ENCODE measurements around the gene DNA2.
"Not testable (repeated sequence)": the region's sequence is repeated elsewhere in the genome, so short reads cannot be mapped to it uniquely, and the experiment has no call there.

The DNA2 gene, protein sequence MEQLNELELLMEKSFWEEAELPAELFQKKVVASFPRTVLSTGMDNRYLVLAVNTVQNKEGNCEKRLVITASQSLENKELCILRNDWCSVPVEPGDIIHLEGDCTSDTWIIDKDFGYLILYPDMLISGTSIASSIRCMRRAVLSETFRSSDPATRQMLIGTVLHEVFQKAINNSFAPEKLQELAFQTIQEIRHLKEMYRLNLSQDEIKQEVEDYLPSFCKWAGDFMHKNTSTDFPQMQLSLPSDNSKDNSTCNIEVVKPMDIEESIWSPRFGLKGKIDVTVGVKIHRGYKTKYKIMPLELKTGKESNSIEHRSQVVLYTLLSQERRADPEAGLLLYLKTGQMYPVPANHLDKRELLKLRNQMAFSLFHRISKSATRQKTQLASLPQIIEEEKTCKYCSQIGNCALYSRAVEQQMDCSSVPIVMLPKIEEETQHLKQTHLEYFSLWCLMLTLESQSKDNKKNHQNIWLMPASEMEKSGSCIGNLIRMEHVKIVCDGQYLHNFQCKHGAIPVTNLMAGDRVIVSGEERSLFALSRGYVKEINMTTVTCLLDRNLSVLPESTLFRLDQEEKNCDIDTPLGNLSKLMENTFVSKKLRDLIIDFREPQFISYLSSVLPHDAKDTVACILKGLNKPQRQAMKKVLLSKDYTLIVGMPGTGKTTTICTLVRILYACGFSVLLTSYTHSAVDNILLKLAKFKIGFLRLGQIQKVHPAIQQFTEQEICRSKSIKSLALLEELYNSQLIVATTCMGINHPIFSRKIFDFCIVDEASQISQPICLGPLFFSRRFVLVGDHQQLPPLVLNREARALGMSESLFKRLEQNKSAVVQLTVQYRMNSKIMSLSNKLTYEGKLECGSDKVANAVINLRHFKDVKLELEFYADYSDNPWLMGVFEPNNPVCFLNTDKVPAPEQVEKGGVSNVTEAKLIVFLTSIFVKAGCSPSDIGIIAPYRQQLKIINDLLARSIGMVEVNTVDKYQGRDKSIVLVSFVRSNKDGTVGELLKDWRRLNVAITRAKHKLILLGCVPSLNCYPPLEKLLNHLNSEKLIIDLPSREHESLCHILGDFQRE

DNA sequence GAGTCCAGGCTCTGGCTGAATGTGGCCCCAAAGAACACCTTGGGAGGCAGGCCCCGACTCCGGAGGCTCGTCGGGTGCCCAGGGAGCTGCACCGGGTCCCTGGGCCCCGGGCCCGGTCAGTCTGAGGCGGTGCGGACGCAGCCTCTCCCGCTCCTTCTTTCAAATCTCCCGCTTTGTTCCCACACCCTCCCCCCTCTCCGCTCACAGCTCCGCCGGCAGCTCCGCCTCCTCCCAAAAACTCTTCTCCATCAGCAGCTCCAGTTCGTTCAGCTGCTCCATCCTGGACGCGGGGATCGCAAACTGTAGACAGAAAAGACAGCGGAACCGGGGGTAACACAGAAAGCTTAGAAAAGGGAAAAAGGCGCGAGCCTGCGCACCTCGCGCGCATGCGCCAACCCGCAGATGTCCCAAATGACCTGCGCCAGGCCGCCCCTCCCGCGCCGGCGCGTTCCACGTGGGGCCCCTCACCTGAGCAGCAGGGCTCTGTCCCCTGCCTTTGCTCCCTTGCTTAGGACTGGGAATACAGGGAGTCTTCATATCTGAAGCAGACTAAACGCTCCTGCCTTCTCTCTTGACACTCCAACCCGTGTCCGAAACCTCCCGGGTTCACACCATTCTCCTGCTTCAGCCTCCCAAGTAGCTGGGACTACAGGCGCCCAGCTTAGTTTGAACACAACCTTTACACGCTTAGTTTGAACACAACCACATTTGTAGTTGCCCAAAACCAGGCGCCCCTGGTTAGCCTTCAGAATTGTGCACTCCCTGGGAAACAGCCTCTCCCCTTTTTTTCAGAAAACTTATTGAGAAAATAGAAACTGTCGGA is at the start of gene DNA2:
Gene DNA2, minus strand, starts transcription at position 388 of the 823 bp plus-strand sequence. Its CDS starts 109 bp downstream, at position 279.
- DNase-seq (ENCODE audit: low read depth): peak; percentile 76

DNA sequence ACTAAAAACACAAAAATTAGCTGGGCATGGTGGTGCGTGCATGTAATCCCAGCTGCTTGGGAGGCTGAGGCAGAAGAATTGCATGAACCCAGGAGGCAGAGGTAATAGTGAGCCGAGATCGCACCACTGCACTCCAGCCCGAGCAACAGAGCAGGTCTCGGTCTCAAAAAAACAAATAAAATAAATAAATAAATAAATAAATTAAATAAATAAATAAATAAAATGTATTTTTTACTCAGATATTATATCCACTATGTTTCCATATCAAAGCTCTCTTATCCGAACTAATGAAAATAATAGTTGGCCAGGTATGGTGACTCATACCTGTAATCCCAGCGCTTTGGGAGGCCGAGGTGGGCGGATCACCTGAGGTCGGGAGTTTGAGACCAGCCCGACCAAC is 46.8 kb upstream of the DNA2 start:
- DNase-seq (ENCODE audit: low read depth): not testable (repeated sequence)

DNA sequence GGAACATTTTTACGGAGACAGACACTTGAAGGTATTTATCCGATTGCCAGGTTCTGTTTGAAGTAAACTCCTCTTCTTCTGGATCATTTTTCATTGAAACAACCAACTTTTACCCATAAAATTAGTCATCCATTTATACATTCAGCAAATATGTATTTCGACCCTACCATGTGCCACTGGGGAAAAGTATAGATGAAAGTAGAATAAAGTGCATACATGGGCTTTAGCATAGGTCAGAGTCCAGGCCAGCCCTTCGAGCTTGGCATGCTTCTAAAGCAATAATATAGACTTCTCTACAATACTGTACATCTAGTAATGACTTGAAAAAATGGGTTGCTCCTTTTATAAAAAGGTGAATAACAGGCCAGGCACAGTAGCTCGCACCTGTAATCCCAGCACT is 45.4 kb upstream of the DNA2 start:
- no peak for DNase-seq (ENCODE audit: low read depth)

DNA sequence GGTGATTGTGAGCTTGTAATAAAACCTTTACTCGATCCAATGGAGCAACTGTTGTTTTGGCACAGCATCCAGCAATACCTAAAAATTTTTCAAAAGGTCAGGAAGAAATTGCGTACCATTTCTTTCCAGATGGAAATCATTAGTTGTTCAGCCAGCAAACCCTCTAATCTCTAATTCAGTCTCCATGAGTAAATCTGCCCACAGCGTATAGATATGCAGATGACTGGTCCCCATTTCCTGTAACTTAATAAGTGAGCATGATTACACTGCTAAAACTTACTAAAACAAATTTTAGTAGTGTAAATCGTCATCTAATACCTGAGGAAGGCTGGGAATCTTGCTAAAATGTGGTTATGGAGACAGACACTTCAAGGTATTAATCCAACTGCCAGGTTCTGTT is 45.0 kb upstream of the DNA2 start:
- DNase-seq (ENCODE audit: low read depth): peak; percentile 75

DNA sequence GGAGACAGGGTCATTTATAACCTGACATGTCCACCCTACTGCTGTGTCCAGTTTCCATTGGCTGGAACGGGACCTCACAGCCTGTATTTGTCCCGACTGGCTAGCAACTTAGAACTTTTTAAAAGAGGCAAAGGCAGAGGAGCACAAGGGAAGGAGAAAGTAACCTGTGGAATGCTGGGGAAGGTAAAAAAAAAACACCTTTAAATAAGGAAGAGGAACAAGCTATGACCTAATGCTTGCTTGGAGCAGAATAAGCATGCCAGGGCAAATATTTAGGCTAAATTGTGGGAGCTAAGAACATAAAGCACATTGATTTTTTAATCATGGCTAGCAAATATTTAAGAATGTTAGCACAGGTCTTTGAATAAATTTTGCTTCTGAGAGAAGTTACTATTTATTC is 44.4 kb upstream of the DNA2 start:
- DNase-seq (ENCODE audit: low read depth): not testable (repeated sequence)

DNA sequence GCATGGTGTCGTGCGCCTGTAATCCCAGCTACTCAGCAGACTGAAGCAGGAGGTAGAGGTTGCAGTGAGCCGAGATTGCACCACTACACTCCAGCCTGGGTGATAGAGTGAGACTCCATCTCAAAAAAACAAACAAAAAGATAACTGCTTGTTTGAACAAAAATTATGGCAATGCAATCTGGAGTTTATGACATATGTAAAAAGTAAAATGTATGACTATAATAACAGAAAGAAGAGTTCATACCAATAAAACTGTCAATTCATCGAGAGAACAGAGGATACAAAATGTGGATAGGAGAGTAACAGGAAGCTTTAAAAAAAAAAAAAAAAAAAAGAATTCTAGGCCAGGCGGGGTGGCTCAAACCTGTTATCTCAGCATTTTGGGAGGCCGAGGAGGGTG is 36.3 kb upstream of the DNA2 start:
- no peak for DNase-seq (ENCODE audit: low read depth)

DNA sequence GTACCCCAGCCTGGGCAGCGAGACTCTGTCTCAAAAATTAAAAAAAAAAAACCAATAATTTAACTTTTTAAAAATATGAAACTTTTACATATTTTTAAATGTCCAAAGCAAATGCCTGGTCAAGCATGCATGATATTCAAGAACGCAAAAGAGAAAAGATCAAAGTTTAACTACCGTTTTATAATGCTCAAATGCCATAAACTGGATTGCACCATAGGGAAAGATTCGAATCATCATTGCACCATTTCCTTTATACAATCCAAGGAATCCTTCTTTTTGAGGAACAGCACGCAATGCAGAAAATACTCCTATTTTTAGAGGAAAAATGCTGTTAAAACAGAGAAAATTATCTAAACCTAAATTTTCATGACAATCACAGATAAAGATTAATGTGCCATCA is 34.6 kb upstream of the DNA2 start:
- peak; percentile 12 for DNase-seq (ENCODE audit: low read depth)

DNA sequence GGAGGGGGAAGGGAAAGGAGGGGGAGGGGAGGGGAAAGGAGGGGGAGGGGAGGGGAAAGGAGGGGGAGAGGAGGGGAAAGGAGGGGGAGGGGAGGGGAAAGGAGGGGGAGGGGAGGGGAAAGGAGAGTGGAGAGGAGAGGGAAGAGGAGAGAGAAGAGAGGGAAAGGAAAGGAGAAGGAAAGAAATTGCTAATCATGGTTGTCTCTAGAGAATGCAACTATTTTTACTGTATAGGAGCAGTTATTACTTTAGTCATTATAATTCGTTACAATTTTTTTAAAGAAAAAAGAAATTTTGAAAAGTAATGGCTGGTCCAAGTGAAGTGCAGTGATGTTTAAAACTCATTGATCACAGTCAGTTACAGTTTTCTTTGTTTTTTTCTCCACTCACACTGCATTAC is 31.1 kb upstream of the DNA2 start:
- no peak for DNase-seq (ENCODE audit: low read depth)

DNA sequence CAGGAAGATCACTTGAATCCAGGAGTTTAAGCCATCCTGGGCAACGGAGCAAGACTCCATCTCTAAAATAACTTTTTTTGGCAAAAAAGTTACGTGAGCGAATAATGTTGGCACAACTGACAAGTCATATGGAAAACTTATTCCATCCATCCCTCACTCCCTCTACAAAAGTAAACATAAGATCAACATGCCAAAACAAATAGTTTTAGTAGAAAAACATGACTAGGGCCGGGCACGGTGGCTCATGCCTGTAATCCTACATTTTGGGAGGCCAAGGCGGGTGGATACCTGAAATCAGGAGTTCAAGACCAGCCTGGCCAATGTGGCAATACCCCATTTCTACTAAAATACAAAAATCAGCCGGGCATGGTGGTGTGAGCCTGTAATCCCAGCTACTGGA is 29.9 kb upstream of the DNA2 start:
- no peak for DNase-seq (ENCODE audit: low read depth)

DNA sequence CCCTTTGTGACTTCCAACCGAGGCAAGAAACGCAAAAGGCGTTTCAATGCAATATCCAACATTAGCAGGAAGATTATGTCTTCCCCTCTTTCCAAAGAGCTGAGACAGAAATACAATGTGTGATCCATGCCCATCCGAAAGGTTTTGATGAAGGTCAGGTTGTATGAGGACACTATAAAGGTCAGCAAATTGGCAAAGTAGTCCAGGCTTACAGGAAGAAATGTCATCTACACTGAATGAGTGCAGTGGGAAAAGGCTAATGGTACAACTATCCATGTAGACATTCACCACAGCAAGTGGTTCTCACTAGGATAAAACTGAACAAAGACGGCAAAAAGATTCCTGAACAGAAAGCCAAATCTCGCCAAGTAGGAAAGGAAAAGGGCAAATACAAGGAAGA is 27.8 kb upstream of the DNA2 start:
- DNase-seq (ENCODE audit: low read depth): no peak

DNA sequence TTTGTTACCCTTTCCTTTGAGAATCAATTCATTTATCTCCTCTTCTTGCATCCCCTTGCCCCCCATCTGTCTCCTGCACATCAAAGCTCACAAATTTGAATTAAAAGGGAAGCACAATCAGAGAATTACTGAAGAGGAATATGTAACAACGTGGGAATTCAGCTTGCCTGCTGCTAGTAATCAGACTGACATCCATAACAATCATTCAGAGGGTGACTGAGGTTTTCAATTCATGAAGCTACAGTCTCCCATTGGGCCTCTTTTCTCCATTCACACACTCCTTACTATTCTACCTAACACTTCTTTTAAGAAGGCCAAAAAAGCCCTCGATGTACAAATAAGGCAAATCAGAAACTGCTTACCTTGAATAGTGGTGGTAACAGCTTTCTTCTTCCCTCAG is 24.3 kb upstream of the DNA2 start:
- DNase-seq (ENCODE audit: low read depth): no peak

DNA sequence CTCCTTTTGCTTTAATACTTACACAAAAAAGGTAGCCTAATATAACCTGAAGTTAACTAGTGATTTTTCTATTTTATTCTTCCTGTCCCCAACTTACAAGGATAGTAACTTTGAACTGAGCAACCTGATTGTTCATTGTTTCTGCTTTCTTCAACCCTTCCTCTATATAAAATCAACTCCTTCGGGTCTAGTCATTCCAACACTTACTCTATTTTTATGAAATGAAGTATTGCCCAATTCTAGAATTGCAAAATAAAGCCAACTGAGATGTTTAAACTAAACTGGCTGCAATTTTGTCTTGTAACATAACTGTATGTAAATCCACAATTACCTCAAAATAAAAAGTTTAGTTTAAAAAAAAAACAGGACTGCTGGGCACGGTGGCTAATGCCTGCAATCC is 20.3 kb upstream of the DNA2 start:
- DNase-seq (ENCODE audit: low read depth): no peak

DNA sequence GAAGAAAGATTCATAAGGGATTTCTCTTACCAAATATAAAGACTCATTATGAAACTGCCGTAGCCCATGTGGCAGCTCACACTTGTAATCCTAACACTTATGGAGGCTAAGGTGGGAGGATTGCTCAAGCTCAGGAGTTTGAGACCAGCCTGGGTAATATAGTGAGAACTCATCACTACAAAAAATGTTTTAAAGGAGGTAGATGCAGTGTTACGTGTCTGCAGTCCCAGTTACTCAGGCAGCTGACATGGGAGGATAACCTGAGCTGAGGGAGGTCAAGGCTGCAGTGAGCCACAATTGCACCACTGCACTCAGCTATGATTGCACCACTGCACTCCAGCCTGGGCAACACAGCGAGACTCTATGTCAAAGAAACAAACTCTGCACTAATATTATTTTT is 18.1 kb upstream of the DNA2 start:
- DNase-seq (ENCODE audit: low read depth): no peak

DNA sequence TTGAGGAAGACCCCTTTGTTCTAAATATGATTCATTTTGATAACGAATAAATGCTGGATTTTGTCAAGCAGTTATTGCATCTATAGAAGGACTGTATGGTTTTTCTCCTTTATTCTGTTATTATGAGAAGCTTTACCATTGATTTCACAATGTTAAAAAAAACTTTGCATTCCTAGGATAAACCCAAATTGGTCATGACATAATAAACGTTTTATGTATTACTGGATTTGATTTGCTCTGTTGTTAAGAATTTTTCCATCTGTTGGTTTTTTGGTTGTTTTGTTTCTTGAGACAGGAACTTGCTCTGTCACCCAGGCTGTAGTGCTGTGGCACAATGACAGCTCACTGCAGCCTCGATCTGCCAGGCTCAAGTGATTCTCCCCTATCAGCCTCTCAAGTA is 2.2 kb upstream of the DNA2 start:
- peak; percentile 11 for DNase-seq (ENCODE audit: low read depth)

DNA sequence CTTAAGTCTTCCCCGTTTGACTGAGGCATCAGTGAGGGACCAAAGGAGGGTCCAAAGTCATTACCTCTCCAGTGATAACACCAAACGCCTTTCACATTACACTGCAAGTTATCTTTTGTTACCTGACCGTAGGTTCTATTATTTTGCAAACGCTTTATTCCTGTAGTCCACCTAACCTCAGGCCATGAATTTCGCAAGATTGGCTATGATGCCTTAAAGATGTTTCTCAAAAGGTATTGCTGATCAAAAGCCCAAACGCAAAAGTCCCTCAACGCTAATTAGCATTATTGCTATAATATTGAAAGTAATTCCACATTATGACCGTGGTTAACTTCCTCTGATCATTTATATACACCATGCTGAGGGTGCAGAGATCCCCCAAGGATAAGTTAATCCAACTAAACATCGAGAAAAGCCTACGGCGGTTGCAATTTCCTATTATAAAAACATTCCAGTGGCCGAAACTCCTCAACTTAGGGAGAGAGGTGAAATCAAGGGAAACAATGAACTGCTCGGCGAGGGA is 649 bp downstream of the DNA2 start:
- DNase-seq (ENCODE audit: low read depth): no peak

DNA sequence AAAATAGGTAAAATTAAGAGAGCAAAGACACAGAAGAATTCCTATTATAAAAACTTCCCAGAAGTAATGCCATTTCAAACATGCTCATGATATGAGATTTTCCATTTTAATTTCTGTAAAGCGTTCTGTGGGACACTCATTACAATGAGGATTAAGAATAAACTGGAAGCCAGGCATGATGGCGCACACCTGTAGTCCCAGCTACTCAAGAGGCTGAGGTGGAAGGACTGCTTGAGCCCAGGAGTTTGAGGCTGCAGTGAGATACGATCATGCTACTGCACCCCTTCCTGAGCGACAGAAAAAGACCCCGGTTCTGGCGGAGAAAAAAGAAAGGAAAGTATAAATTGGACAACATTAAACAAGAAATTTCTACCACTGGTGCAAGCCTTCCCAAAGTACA is 1.5 kb downstream of the DNA2 start:
- no peak for DNase-seq (ENCODE audit: low read depth)

DNA sequence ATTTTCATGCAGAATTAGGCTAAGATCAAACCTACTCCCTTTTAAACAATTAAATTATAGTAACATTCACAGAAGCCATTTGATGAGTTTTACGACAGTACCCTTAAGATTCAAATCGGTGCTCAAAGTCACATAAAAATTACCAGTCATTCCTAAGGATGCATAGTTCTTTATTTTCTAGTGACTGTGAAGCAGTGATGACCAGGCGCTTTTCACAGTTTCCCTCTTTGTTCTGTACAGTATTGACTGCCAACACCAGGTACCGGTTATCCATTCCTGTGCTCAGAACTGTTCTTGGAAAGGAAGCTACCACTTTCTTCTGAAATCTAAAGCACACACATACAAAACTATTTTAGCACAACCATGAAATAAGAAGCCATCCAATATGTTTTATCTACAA is 1.9 kb downstream of the DNA2 start:
- DNase-seq (ENCODE audit: low read depth): no peak

DNA sequence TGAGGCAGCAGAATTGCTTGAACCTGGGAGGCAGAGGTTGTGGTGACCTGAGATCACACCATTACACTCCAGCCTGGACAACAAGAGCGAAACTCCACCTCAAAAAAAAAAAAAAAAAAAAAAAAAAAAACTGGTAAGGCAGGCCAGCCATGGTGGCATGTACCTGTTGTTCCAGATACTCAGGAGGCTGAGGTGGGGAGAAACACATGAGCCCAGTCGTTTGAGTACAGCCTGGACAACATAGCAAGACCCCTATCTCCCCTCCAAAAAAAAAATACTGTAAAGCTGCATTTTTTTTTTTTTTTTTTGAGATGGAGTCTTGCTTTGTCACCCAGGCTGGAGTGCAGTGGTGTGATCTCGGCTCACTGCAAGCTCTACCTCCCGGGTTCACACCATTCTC is 7.0 kb downstream of the DNA2 start:
- not testable (repeated sequence) for DNase-seq (ENCODE audit: low read depth)

DNA sequence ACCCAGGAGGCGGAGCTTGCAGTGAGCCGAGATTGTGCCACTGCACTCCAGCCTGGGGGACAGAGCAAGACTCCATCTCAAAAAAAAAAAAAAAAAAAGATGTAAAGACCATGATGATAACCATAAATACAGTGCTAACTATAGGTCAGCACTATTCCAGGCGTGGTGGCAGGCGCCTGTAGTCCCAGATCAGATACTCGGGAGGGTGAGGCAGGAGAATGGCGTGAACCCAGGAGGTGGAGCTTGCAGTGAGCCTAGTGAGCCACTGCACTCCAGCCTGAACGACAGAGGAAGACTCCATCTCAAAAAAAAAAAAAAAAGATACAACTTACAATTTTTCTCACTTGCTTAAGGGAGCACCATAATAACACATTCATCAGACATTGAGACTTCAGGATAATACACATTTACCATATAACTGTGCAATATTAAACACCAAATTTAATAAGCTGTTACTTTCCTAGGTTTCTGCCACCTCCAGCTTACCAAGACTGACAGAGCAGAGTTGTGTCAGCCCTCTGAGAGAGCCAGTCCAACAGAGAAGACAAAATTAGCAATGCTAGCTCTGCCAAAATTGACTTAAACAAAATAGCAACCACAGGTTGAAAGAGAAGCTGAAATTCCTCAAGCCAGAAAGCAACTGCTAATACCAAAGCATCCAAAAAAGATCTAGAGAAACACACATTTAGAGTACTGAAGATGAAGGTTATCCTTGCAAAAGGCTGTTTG is 8.2 kb downstream of the DNA2 start:
- no peak for DNase-seq (ENCODE audit: low read depth)

DNA sequence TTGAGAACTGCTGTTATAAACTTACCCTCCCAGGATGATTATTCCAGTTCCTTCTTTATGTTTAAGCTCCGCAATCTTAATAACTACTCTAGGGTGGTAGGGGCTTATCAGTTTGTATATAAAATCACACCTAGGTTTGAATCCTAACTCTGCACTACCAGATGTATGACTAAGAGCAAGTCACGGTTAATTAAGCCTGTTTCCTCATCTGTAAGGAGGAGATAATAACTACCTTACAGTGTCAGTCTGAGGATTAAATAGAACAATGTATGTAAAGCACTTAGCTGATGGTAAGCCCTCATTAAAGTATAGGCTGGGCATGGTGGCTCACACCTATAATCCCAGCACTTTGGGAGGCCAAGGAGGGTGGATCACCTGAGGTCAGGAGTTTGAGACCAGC is 9.2 kb downstream of the DNA2 start:
- DNase-seq (ENCODE audit: low read depth): no peak

DNA sequence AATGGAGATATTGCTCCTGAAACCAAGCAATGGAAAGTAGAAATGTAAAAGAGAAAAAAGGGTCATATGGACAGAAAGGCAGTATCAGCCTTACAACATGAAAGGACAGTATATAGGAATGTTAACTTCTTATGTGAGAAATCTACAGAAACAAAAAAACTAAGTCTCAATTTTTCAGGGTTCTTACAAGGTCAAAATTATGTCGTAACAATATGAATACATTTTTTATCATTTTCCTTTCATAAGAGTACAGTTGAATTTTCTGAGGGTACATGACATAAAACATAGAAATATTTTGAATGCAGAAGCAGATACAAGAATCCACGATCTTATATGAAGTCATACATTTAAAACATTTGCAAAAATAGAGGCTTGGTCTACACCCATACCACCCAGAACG is 10.7 kb downstream of the DNA2 start:
- DNase-seq (ENCODE audit: low read depth): no peak
